Astrocyte of the cerebellum (primary cell): ENCODE results near the gene CTNND2.
A peak's percentile ranks its signal among the peaks of the same experiment; 100 is the strongest.

ENCODE experiments used
- DNase-seq: peaks from one replicate; pipeline ENCODE4 v3.0.0-alpha.2; 2011; ENCODE audit warnings: low read depth
- H3K4me3 ChIP-seq: 2 replicates; pipeline ENCODE4 v1.5.1; 2011; ENCODE audit warnings: mild to moderate bottlenecking, low read depth, low read length, moderate library complexity
- in situ Hi-C: cut with HindIII; loops from 2 replicates; pipeline ENCODE4 v1.10.0; 2017; ENCODE audit warnings: low sequenced_read_pairs
- TF ChIP-seq, protein P1 (sequence below): IDR thresholded peaks from 2 replicates; pipeline ENCODE4 v1.5.1; 2012; ENCODE audit warnings: low read length, low read depth, moderate library complexity, mild to moderate bottlenecking; ENCODE audit errors: missing control alignments

Gene CTNND2

DNA sequence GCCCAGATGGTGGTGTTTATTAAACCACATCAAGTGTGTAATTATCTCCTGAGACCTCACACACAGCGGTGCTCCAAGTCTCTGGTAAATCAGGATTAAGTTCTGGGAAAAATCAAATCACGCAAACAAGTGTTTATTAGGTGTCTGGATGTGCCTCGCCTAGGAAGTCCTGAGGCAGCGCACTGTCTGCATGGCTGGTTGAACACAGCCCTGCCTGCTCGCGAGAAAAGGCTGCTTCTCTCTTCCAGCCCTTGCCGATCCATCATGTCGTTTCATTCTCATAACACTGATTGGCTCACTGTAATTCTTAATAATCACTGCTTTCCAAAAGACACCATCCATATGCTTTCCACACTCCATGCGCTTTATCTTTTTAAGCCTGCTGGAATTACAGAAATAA lies 913.6 kb downstream of the CTNND2 start:
- TF ChIP-seq, protein P1, sequence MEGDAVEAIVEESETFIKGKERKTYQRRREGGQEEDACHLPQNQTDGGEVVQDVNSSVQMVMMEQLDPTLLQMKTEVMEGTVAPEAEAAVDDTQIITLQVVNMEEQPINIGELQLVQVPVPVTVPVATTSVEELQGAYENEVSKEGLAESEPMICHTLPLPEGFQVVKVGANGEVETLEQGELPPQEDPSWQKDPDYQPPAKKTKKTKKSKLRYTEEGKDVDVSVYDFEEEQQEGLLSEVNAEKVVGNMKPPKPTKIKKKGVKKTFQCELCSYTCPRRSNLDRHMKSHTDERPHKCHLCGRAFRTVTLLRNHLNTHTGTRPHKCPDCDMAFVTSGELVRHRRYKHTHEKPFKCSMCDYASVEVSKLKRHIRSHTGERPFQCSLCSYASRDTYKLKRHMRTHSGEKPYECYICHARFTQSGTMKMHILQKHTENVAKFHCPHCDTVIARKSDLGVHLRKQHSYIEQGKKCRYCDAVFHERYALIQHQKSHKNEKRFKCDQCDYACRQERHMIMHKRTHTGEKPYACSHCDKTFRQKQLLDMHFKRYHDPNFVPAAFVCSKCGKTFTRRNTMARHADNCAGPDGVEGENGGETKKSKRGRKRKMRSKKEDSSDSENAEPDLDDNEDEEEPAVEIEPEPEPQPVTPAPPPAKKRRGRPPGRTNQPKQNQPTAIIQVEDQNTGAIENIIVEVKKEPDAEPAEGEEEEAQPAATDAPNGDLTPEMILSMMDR: no peak
- in situ Hi-C loops: no loop called here
- H3K4me3 ChIP-seq: no peak overlapping the region
- DNase-seq: no peak

- in situ Hi-C loops: no loop called here
- DNase-seq: no peak
- TF ChIP-seq, protein P1: no peak
- H3K4me3 ChIP-seq: no peak overlapping the region
Measured at GRCh38 chr5:10989577-10990263, 914.5 kb downstream of the CTNND2 start.

GRCh38 chr5:10988622-10989021 lies 915.6 kb downstream of the CTNND2 start:
- TF ChIP-seq, protein P1: no peak
- in situ Hi-C loops: no loop called here
- DNase-seq: no peak
- H3K4me3 ChIP-seq: no peak overlapping the region

GRCh38 chr5:10987925-10988504 lies 916.2 kb downstream of the CTNND2 start:
- in situ Hi-C loops: no loop called here
- no peak for DNase-seq
- TF ChIP-seq, protein P1: peak; percentile 67
- no peak overlapping the region for H3K4me3 ChIP-seq

GRCh38 chr5:10987276-10987924 lies 916.8 kb downstream of the CTNND2 start:
- no peak for DNase-seq
- TF ChIP-seq, protein P1: no peak
- no peak overlapping the region for H3K4me3 ChIP-seq
- in situ Hi-C loops: no loop called here

DNA sequence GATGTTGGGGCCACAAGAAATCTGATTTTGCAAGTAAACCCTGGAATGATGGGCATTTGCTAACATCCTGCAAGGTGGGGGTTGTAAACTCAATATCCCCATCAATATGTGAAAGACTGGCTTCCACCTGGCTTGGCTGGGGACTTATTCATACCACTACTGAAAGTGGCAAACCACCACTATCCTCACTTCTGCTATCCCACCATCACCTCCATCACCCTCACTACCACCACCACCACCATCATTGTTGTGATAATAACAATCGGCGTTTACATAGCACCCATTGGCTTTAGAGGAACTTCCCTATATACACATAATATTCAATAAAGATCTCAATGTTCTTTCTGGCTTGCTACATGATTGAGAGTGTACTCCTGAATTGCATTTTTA lies 918.5 kb downstream of the CTNND2 start:
- TF ChIP-seq, protein P1: no peak
- in situ Hi-C loops: no loop called here
- H3K4me3 ChIP-seq: no peak overlapping the region
- no peak for DNase-seq
